Liver (tissue), 9 donors: ENCODE data around the gene SRRM3. TPM values are rescaled to one million over a fixed set of nuclear protein-coding genes. Genes with fewer than 3 reads are reported as not detected.

Experiments used
- DNase-seq: peaks from one replicate; pipeline ENCODE4 v3.0.0-alpha.2; 2017; ENCODE audit warnings: low spot score
- H3K27ac ChIP-seq, 2 donors: one replicate each; pipeline ENCODE4 v1.7.0; 2013; ENCODE audit warnings: inconsistent platforms in 2 of 2, low read length in 2 of 2, control low read depth in 1 of 2, low read depth in 1 of 2, mild to moderate bottlenecking in 1 of 2
- H3K27me3 ChIP-seq, 4 donors: one replicate each; pipeline versions ENCODE4 v1.6.1 to v1.7.0; 2013; ENCODE audit warnings: low read length in 3 of 4, inconsistent platforms in 1 of 4, mild to moderate bottlenecking in 1 of 4, moderate library complexity in 1 of 4; ENCODE audit not compliant: control insufficient read depth in 4 of 4, insufficient read depth in 4 of 4
- H3K36me3 ChIP-seq, 4 donors: one replicate each; pipeline versions ENCODE4 v1.6.1 to v1.7.0; 2013; ENCODE audit warnings: low read length in 3 of 4, mild to moderate bottlenecking in 3 of 4, low read depth in 1 of 4, moderate library complexity in 1 of 4; ENCODE audit not compliant: control insufficient read depth in 4 of 4, insufficient read depth in 3 of 4
- H3K4me1 ChIP-seq, 4 donors: one replicate each; pipeline versions ENCODE4 v1.6.1 to v1.7.0; 2013; ENCODE audit warnings: low read length in 3 of 4, mild to moderate bottlenecking in 3 of 4, moderate library complexity in 1 of 4; ENCODE audit not compliant: control insufficient read depth in 4 of 4, insufficient read depth in 4 of 4
- H3K4me3 ChIP-seq, 3 donors: one replicate each; pipeline versions ENCODE4 v1.6.1 to v1.7.0; 2013; ENCODE audit warnings: low read length in 3 of 3, control low read depth in 1 of 3, low read depth in 1 of 3, mild to moderate bottlenecking in 1 of 3
- H3K9ac ChIP-seq, 2 donors: one replicate each; pipeline ENCODE4 v1.7.0; 2013; ENCODE audit warnings: low read length in 2 of 2, mild to moderate bottlenecking in 2 of 2, moderate library complexity in 2 of 2, control low read depth in 1 of 2, low read depth in 1 of 2
- H3K9me3 ChIP-seq, 4 donors: one replicate each; pipeline versions ENCODE4 v1.6.1 to v1.7.0; 2013; ENCODE audit warnings: low read length in 3 of 4; ENCODE audit not compliant: control insufficient read depth in 4 of 4
- ATF3 ChIP-seq: IDR thresholded peaks from 2 replicates; pipeline ENCODE4 v1.6.1; 2016; ENCODE audit warnings: antibody characterized with exemption
- CTCF ChIP-seq: fragments of 150-350 bp; IDR thresholded peaks from 2 replicates; pipeline ENCODE4 v1.5.1; 2017; ENCODE audit warnings: improper control_type of control experiment, low read depth, low read length; ENCODE audit not compliant: missing input control
- EGR1 ChIP-seq, 2 donors: IDR thresholded peaks; 2 replicates each; pipeline ENCODE4 v1.6.1; 2016 to 2018; ENCODE audit warnings: antibody characterized with exemption in 2 of 2, low read depth in 2 of 2
- FOXA1 ChIP-seq: IDR thresholded peaks from 2 replicates; pipeline ENCODE4 v1.6.1; 2016; ENCODE audit warnings: antibody characterized with exemption
- FOXA2 ChIP-seq: IDR thresholded peaks from 2 replicates; pipeline ENCODE4 v1.6.1; 2016; ENCODE audit warnings: antibody characterized with exemption
- GABPA ChIP-seq, 2 donors: IDR thresholded peaks in 1 of 2; conservative IDR thresholded peaks in 1 of 2; 2 replicates each; pipeline ENCODE4 v1.6.1; 2016; ENCODE audit warnings: antibody characterized with exemption in 2 of 2, mild to moderate bottlenecking in 1 of 2, moderate library complexity in 1 of 2
- HNF4A ChIP-seq, 2 donors: conservative IDR thresholded peaks; 2 replicates each; pipeline ENCODE4 v1.6.1; 2016; ENCODE audit warnings: antibody characterized with exemption in 2 of 2, mild to moderate bottlenecking in 2 of 2
- HNF4G ChIP-seq: IDR thresholded peaks from 2 replicates; pipeline ENCODE4 v1.6.1; 2016; ENCODE audit warnings: antibody characterized with exemption
- JUND ChIP-seq, 2 donors: IDR thresholded peaks; 2 replicates each; pipeline ENCODE4 v1.6.1; 2016; ENCODE audit warnings: antibody characterized with exemption in 2 of 2
- MAX ChIP-seq: IDR thresholded peaks from 2 replicates; pipeline ENCODE4 v1.6.1; 2016; ENCODE audit warnings: antibody characterized with exemption
- NR2F2 ChIP-seq: IDR thresholded peaks from 2 replicates; pipeline ENCODE4 v1.6.1; 2016; ENCODE audit warnings: antibody characterized with exemption
- RAD21 ChIP-seq, 2 donors: IDR thresholded peaks; 2 replicates each; pipeline ENCODE4 v1.6.1; 2016; ENCODE audit warnings: antibody characterized with exemption in 2 of 2, mild to moderate bottlenecking in 2 of 2
- REST ChIP-seq: IDR thresholded peaks from 2 replicates; pipeline ENCODE4 v1.6.1; 2016; ENCODE audit warnings: antibody characterized with exemption, mild to moderate bottlenecking
- RXRA ChIP-seq, 2 donors: IDR thresholded peaks; 2 replicates each; pipeline ENCODE4 v1.6.1; 2017 to 2018; ENCODE audit warnings: antibody characterized with exemption in 2 of 2, mild to moderate bottlenecking in 1 of 2
- SP1 ChIP-seq: IDR thresholded peaks from 2 replicates; pipeline ENCODE4 v1.6.1; 2018; ENCODE audit warnings: antibody characterized with exemption, mild to moderate bottlenecking
- TAF1 ChIP-seq: conservative IDR thresholded peaks from 2 replicates; pipeline ENCODE4 v1.6.1; 2016; ENCODE audit warnings: antibody characterized with exemption, mild to moderate bottlenecking
- YY1 ChIP-seq: IDR thresholded peaks from 2 replicates; pipeline ENCODE4 v1.6.1; 2016; ENCODE audit warnings: antibody characterized with exemption, mild to moderate bottlenecking
- ZBTB33 ChIP-seq: IDR thresholded peaks from 2 replicates; pipeline ENCODE4 v1.6.1; 2016; ENCODE audit warnings: antibody characterized with exemption
- WGBS: extraction: QIAGEN DNeasy Blood & Tissue Kit; methylation state at CpG from one replicate; pipeline ENCODE4 v1.1.7; 2013; 5-methylcytosine and 5-hydroxymethylcytosine counted together
- polyA plus RNA-seq, 2 donors: library from polyadenylated mRNA; stranded (reverse) in 1 of 2; unstranded in 1 of 2; fragments of 200-250 nt in 1 of 2; fragments of >200 nt in 1 of 2; fragmentation: Nextera tagmentation in 1 of 2; extraction: Ambion mirVana in 1 of 2; gene quantifications; one replicate each; pipeline versions ENCODE4 v1.2.1 to v1.2.3, GENCODE V29; 2013 to 2015
- total RNA-seq, 2 donors: library from RNA; depleted of rRNA; stranded (reverse); fragments of >200 nt; gene quantifications; one replicate each; pipeline ENCODE4 v1.2.3, GENCODE V29; 2014
- donor health status: healthy.
- donor health status: healthy.
- donor health status: healthy.
- donor health status: healthy.
- donor health status: healthy.

SRRM3 gene
- total and polyA plus RNA-seq, 4 donors = 0.08 to 0.16 TPM; not detected in 2

GRCh38 chr7:76247938-76248337 is 46.2 kb downstream of the SRRM3 start:
- Histone ChIP-seq H3K4me3 (no peak overlapping the region), H3K9ac (no peak overlapping the region), H3K9me3 (no peaks in the 10 kb centered on the region), H3K36me3 (no peaks in the 10 kb centered on the region), H3K27me3 (no peaks in the 10 kb centered on the region), H3K4me1 (no peaks in the 10 kb centered on the region), H3K27ac (no peak overlapping the region)
- TF ChIP-seq HNF4A (conservative IDR thresholded peaks at IDR 0.05) = peak in 1 of 2 donors; percentile 70
- peak in 1 of 2 donors; percentile 62 for TF ChIP-seq RXRA (IDR thresholded peaks at IDR 0.05)
- no peak for TF ChIP-seq ATF3
- 79% methylated on average over 10 of the region's 10 CpGs for WGBS
- no peak for DNase-seq

GRCh38 chr7:76252021-76252420 is 50.3 kb downstream of the SRRM3 start:
- Histone ChIP-seq H3K27ac (no peak overlapping the region), H3K9me3 (no peaks in the 10 kb centered on the region), H3K27me3 (no peaks in the 10 kb centered on the region), H3K4me1 (no peaks in the 10 kb centered on the region), H3K36me3 (no peaks in the 10 kb centered on the region), H3K9ac (no peak overlapping the region), H3K4me3 (no peak overlapping the region)
- no peak for TF ChIP-seq EGR1 (IDR thresholded peaks at IDR 0.05; ENCODE audit: low read depth in 2 of 2)
- TF ChIP-seq ATF3 = no peak
- 90% methylated on average over 6 of the region's 6 CpGs for WGBS
- DNase-seq = no peak

- no peak for DNase-seq
- Histone ChIP-seq H3K9ac (no peak overlapping the region), H3K4me1 (peaks cover 0 to 2% (median 0%) of the 10 kb centered on the region in 4 donors), H3K9me3 (no peaks in the 10 kb centered on the region), H3K27me3 (no peaks in the 10 kb centered on the region), H3K27ac (no peak overlapping the region), H3K36me3 (no peaks in the 10 kb centered on the region), H3K4me3 (no peak overlapping the region)
- WGBS = 91% methylated on average over 4 of the region's 4 CpGs
- no peak for TF ChIP-seq TAF1
- no peak for TF ChIP-seq JUND (IDR thresholded peaks at IDR 0.05)
- TF ChIP-seq MAX = no peak
- TF ChIP-seq NR2F2 = no peak
- no peak for TF ChIP-seq REST
- no peak for TF ChIP-seq SP1
- TF ChIP-seq HNF4A (conservative IDR thresholded peaks at IDR 0.05) = no peak
- no peak for TF ChIP-seq CTCF
- TF ChIP-seq GABPA (IDR thresholded peaks at IDR 0.05 in 1 of 2, conservative IDR thresholded peaks at IDR 0.05 in 1 of 2) = no peak
- no peak for TF ChIP-seq YY1
- no peak for TF ChIP-seq FOXA1
- TF ChIP-seq HNF4G = no peak
- no peak for TF ChIP-seq RXRA (IDR thresholded peaks at IDR 0.05)
- TF ChIP-seq ATF3 = no peak
- no peak for TF ChIP-seq EGR1 (IDR thresholded peaks at IDR 0.05; ENCODE audit: low read depth in 2 of 2)
- TF ChIP-seq ZBTB33 = no peak
- TF ChIP-seq RAD21 (IDR thresholded peaks at IDR 0.05) = no peak
- no peak for TF ChIP-seq FOXA2
Measured at GRCh38 chr7:76254781-76255180, 53.1 kb downstream of the SRRM3 start.
